B cell (primary cell): ENCODE data around the gene HNRNPLL. TPM values are rescaled to one million over a fixed set of nuclear protein-coding genes. Genes with fewer than 3 reads are reported as not detected.

Experiments used
- ATAC-seq: fragments of 200-7000 bp; cut with Tn5 transposase; one replicate; pipeline ENCODE4 v1.10.0; 2021; ENCODE audit warnings: low read depth, mild to moderate bottlenecking, moderate number of reproducible peaks, moderate library complexity
- CTCF ChIA-PET: fragments of 350-600 bp; sonication (Branson Sonifier 250); formaldehyde crosslinking; loops from one replicate; lab custom pipeline; 2021; ENCODE audit warnings: antibody characterized with exemption, inconsistent platforms; lab: Charles Lee
- POLR2A ChIA-PET: fragments of 350-600 bp; sonication (Branson Sonifier 250); formaldehyde crosslinking; loops from one replicate; lab custom pipeline; 2021; ENCODE audit warnings: antibody characterized with exemption; lab: Charles Lee
- DNase-seq: peaks from one replicate; pipeline ENCODE4 v3.0.0; 2013
- H2AFZ ChIP-seq: 2 replicates; pipeline ENCODE4 v1.6.1; 2012; ENCODE audit warnings: mild to moderate bottlenecking, low read depth, low read length; ENCODE audit not compliant: insufficient read depth, poor library complexity, severe bottlenecking
- H3K27ac ChIP-seq, 2 donors: 1 replicate in 1 of 2; 2 replicates in 1 of 2; pipeline ENCODE4 v1.5.1; 2012 to 2013; ENCODE audit warnings: low read length in 2 of 2, mild to moderate bottlenecking in 2 of 2, moderate library complexity in 1 of 2
- H3K27me3 ChIP-seq, 4 experiments: fragments of 200-600 bp in 1 of 4; sonication (generic) in 1 of 4; replicated peaks in 1 of 4; 1 replicate in 2 of 4; 2 replicates in 2 of 4; pipeline versions ENCODE4 v1.6.1 to v1.7.0; 2013 to 2016; ENCODE audit warnings: low read length in 3 of 4, mild to moderate bottlenecking in 2 of 4, mixed read lengths in 1 of 4, moderate library complexity in 1 of 4; ENCODE audit not compliant: insufficient read depth in 4 of 4, control insufficient read depth in 3 of 4; ENCODE audit errors: control extremely low read depth in 1 of 4
- H3K36me3 ChIP-seq, 2 experiments: replicated peaks in 1 of 2; 1 replicate in 1 of 2; 2 replicates in 1 of 2; pipeline versions ENCODE4 v1.6.1 to v1.7.1; 2013; ENCODE audit warnings: low read length in 1 of 2; ENCODE audit not compliant: insufficient read depth in 2 of 2, control insufficient read depth in 1 of 2; ENCODE audit errors: control extremely low read depth in 1 of 2, extremely low read depth in 1 of 2
- H3K4me1 ChIP-seq, 2 donors: fragments of 200-600 bp in 1 of 2; sonication (generic) in 1 of 2; 1 replicate in 1 of 2; 2 replicates in 1 of 2; pipeline versions ENCODE4 v1.5.1 to v1.6.1; 2013 to 2017; ENCODE audit warnings: low read length in 2 of 2; ENCODE audit not compliant: control insufficient read depth in 2 of 2, insufficient read depth in 2 of 2
- H3K4me2 ChIP-seq: replicated peaks from 2 replicates; pipeline ENCODE3; 2012; ENCODE audit warnings: mild to moderate bottlenecking, low read depth, low read length; ENCODE audit not compliant: poor library complexity, severe bottlenecking
- H3K4me3 ChIP-seq, 5 experiments: fragments of 200-600 bp in 1 of 5; sonication (generic) in 1 of 5; 1 replicate in 3 of 5; 2 replicates in 2 of 5; pipeline versions ENCODE4 v1.5.1 to v1.7.0; 2011 to 2016; ENCODE audit warnings: low read length in 4 of 5, mild to moderate bottlenecking in 4 of 5, low read depth in 2 of 5, control low read depth in 1 of 5, moderate library complexity in 1 of 5; ENCODE audit not compliant: insufficient read depth in 1 of 5; ENCODE audit errors: control extremely low read depth in 1 of 5, extremely low read depth in 1 of 5
- H3K79me2 ChIP-seq: fragments of 200-600 bp; sonication (generic); one replicate; pipeline ENCODE4 v1.6.0; 2016; ENCODE audit warnings: low read length; ENCODE audit not compliant: control insufficient read depth, insufficient read depth
- H3K9ac ChIP-seq: fragments of 200-600 bp; sonication (generic); 2 replicates; pipeline ENCODE4 v1.6.1; 2017; ENCODE audit warnings: mild to moderate bottlenecking, low read length, moderate library complexity
- H3K9me3 ChIP-seq, 3 donors: one replicate each; pipeline versions ENCODE4 v1.6.1 to v1.7.1; 2013; ENCODE audit warnings: low read length in 2 of 3; ENCODE audit not compliant: control insufficient read depth in 2 of 3, insufficient read depth in 1 of 3; ENCODE audit errors: control extremely low read depth in 1 of 3
- H4K20me1 ChIP-seq: 2 replicates; pipeline ENCODE4 v1.6.0; 2012; ENCODE audit warnings: mild to moderate bottlenecking, low read length; ENCODE audit not compliant: insufficient read depth, control insufficient read depth, poor library complexity, severe bottlenecking
- H3K27ac Mint-ChIP-seq: one replicate; pipeline ENCODE4 v1.8.0; 2021; ENCODE audit warnings: mixed read lengths
- H3K27me3 Mint-ChIP-seq: one replicate; pipeline ENCODE4 v1.8.0; 2021; ENCODE audit warnings: mixed read lengths
- H3K4me1 Mint-ChIP-seq: one replicate; pipeline ENCODE4 v1.8.0; 2021; ENCODE audit warnings: mixed read lengths
- H3K4me3 Mint-ChIP-seq: one replicate; pipeline ENCODE4 v1.8.0; 2021; ENCODE audit warnings: mixed read lengths
- H3K9me3 Mint-ChIP-seq: one replicate; pipeline ENCODE4 v1.8.0; 2022; ENCODE audit warnings: mixed read lengths; ENCODE audit not compliant: insufficient read depth
- CTCF ChIP-seq: fragments of 200-600 bp; IDR thresholded peaks from one replicate; pipeline ENCODE4 v1.8.0; 2022; ENCODE audit warnings: antibody characterized with exemption, mild to moderate bottlenecking
- EZH2 ChIP-seq: IDR thresholded peaks from 2 replicates; pipeline ENCODE4 v1.6.1; 2012; ENCODE audit warnings: borderline replicate concordance, low read depth, mild to moderate bottlenecking, moderate library complexity, low read length; ENCODE audit not compliant: insufficient read depth, poor library complexity, severe bottlenecking
- WGBS: methylation state at CpG from one replicate; pipeline ENCODE4 v1.1.5; 2013; ENCODE audit warnings: missing lambda C conversion rate; ENCODE audit not compliant: insufficient coverage; 5-methylcytosine and 5-hydroxymethylcytosine counted together
- intact Hi-C: fragments of 100-400 bp; cut with micrococcal nuclease; formaldehyde crosslinking; loops from one replicate; pipeline ENCODE4 v1.10.0; 2022
- polyA plus RNA-seq: library from polyadenylated mRNA; depleted of rRNA; stranded (reverse); fragments of >200 nt; gene quantifications from 2 replicates; pipeline ENCODE4 v1.2.3, GENCODE V29; 2012
- total RNA-seq, 2 donors: library from RNA; stranded (reverse); fragments of 120-200 nt in 1 of 2; gene quantifications; 1 replicate in 1 of 2; 2 replicates in 1 of 2; pipeline versions ENCODE4 v1.2.3 to v1.2.4, GENCODE V29; 2013 to 2022

HNRNPLL gene
- total and polyA plus RNA-seq, 2 donors (not counting 1 experiment from before 2014, with no cell fraction given): 2.1 to 6.7 TPM

- Histone ChIP-seq H3K4me3 (peak overlapping the region; percentile 44 to 83 (median 80)), H3K27ac (no peak overlapping the region), H4K20me1 (no peaks in the 10 kb centered on the region), H3K27me3 (peaks cover 0 to 44% (median 25%) of the 10 kb centered on the region in 4 experiments), H3K79me2 (no peaks in the 10 kb centered on the region), H3K9ac (peak overlapping the region; percentile 76), H2AFZ (peak overlapping the region; percentile 87), H3K9me3 (peaks cover 0 to 9% (median 0%) of the 10 kb centered on the region in 3 donors), H3K36me3 (no peaks in the 10 kb centered on the region), H3K4me1 (peaks cover 8 to 19% of the 10 kb centered on the region in 2 donors), H3K4me2 (peak overlapping the region; percentile 94)
- TF ChIP-seq EZH2: no peak
- TF ChIP-seq CTCF: no peak
- ChIA-PET CTCF (interaction anchor here (0.5 to 3.3 kb wide), 5 partner anchors 13 to 69 kb away, joined by 3 to 12 read pairs (median 4); no protein-coding TSS in a partner anchor), POLR2A (interaction anchor here (1.8 kb wide), 1 partner anchor 150 kb away, joined by 6 read pairs; the partner anchor contains the start of gene SRSF7)
- Mint-ChIP-seq H3K27me3 (peaks cover 40% of the 10 kb centered on the region), H3K9me3 (no peaks in the 10 kb centered on the region), H3K27ac (peak overlapping the region; percentile 26), H3K4me1 (peaks cover 18% of the 10 kb centered on the region), H3K4me3 (peak overlapping the region; percentile 93)
- 2% methylated on average over 21 of the region's 25 CpGs for WGBS
- intact Hi-C loops: loop anchor here (2.0 to 5.0 kb wide), 3 partner anchors 64 to 523 kb away; partner anchors contain the start of gene ATL2
- ATAC-seq: no peak
- peak; percentile 33 for DNase-seq
Observed at GRCh38 chr2:38601463-38602135, 1.1 kb downstream of the HNRNPLL start.

- ATAC-seq (no peak), DNase-seq (no peak)
- intact Hi-C loops: loop anchor here (5.0 kb wide), 2 partner anchors 64 to 224 kb away; partner anchors contain the start of gene ATL2
- H3K9me3 ChIP-seq: peaks cover 0 to 9% (median 0%) of the 10 kb centered on the region in 3 donors
- H3K27me3 Mint-ChIP-seq: peaks cover 41% of the 10 kb centered on the region
- peak overlapping the region in 1 of 5 experiments; percentile 44 for H3K4me3 ChIP-seq
- no peaks in the 10 kb centered on the region for H3K79me2 ChIP-seq
- H4K20me1 ChIP-seq: no peaks in the 10 kb centered on the region
- peaks cover 8 to 19% of the 10 kb centered on the region in 2 donors for H3K4me1 ChIP-seq
- H3K27me3 ChIP-seq: peaks cover 0 to 37% (median 22%) of the 10 kb centered on the region in 4 experiments
- WGBS: 93% methylated on average over 2 of the region's 9 CpGs
- H2AFZ ChIP-seq: no peak overlapping the region
- TF ChIP-seq EZH2: no peak
- TF ChIP-seq CTCF: no peak
- no peak overlapping the region for H3K27ac ChIP-seq
- H3K9me3 Mint-ChIP-seq: no peaks in the 10 kb centered on the region
- no peak overlapping the region for H3K27ac Mint-ChIP-seq
- no peak overlapping the region for H3K4me2 ChIP-seq
- H3K9ac ChIP-seq: no peak overlapping the region
- CTCF ChIA-PET: interaction anchor here (1.3 to 1.9 kb wide), 2 partner anchors 19 to 65 kb away, joined by 3 to 7 read pairs; no protein-coding TSS in a partner anchor
- no peaks in the 10 kb centered on the region for H3K36me3 ChIP-seq
- H3K4me3 Mint-ChIP-seq: peak overlapping the region; percentile 37
- peaks cover 18% of the 10 kb centered on the region for H3K4me1 Mint-ChIP-seq
- POLR2A ChIA-PET: interaction anchor here (0.6 kb wide), 1 partner anchor 712 kb away, joined by 10 read pairs; no protein-coding TSS in a partner anchor
Observed at GRCh38 chr2:38600921-38601455, 1.7 kb downstream of the HNRNPLL start.
